Activated T-cell treated with anti-CD3 and anti-CD28 coated beads for 48 hours (primary cell): ENCODE measurements around the gene DLG2.

Experiments used
- DNase-seq: peaks from one replicate; pipeline ENCODE4 v3.0.0-alpha.2; 2020; ENCODE audit warnings: low read depth

Gene DLG2

DNA sequence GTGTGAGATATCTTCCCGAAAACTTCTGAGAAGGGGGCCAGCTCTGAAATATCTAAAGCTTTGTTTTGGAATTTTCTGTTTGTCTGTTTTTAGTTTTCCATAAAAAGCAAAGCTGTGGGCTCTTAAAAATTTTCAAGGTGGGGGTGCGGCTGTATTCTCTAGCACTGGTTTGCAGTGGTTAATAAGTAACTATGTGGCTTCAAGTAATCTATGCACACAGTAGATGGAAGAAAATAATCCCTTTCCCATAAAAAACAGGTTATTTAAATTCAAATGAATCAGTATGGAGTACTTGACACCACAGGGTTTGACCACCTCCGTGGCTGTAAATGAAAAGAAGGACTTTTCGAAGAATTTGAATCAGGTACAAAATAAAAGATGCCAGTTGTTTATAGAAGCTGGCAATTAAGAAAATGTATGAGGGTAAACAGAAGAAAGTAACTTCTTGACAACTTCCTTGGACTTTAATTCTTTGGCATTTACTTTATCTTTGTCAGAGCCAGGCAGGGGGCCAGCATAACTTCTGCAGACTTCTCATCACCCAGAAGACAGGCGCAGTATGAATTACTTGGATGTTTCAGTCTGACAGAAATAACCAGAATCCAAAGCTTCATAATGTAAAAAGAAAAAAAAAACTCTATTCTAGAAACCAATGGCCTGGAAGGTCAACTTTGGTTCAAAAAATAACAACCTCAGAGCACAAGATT, 981.0 kb downstream of the DLG2 start:
- DNase-seq = no peak

DNA sequence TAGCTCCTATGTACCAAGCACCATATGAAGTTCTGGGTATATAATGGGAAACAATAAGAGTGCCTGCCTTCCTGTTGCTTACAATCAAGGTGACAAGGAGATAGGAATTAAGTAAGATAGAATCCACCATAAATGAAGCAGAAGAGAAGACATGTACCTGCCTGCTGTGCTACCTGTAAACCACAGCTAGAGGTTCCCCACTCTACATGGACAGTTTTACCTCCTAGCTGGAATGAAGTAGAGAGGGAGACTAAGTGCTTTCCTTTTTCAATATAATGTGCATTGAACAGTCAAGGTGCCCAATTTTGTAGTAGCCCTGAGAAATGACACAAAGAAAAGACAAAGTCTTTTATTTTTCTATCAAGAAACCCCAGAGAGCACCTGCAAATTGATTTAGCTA, 984.6 kb downstream of the DLG2 start:
- DNase-seq = no peak

DNA sequence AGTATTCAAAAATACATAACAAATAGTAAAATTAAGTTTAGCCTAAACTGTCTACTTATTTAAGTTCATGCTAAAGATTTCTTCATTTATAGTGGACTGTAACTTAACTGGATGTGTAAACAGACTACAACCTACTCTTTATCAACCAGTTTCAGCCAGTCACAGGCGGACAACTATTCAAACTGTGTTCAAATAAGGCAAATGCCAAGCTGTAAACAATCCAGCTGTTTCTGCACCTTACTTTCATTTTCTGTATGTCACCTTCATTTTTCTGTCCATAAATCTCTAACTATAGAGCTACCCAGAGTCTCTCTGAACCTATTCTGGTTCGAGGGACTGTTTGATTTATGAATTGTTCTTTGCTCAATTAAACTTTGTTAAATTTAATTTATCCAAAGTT, 992.8 kb downstream of the DLG2 start:
- no peak for DNase-seq

DNA sequence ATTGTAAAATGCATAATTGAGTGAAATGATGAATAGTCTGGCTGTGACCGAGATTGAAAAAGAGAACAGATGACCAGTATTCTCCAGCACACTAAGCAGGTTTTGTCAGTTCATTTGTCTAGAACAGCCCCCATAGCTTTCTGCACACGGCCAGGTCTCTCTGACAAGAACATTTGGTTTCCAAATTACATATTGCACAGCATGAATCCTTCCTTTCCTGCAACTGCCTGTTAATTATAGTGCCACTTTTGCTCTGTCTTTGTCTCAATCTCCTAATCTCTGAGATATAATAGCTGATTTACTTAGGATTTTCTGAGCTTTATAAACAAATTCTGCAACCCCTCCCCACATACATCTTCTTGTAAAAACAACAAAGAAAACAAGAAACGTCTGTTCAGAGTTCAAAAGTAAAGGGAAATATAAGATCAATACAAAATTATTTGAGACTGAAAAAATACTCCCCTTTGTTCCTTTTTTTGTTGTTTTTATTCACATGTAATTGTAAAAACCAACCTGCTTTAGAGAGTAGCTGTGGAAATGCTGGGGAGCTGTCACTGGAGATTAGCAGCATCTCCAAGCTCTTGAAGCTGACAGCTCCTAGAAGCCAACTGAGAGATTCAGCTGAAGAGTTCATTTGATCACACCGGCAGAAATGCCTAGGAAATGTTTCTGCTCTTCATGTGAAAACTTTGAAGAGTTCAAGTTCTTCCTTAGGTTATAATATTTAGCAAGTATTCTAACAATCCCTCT, 998.1 kb downstream of the DLG2 start:
- DNase-seq = no peak

DNA sequence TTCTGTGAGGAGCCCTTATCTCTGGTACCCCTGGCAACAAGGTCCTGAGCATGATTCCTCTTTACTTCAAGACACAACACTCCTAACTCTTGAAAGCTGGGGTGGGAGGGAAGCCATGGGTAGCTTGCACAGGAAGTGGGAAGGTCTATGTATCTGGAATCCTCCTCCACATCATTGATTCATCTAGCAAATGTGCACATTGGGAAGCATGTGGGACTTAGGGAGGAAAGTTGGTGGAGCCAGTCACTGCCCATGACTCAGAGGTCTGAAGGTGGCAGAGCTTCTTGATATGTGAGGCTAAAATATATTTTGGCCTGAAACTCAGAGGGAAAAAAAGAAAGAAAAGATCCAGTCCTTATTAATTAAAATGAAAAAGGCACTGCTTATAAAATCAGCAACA, 1000.9 kb downstream of the DLG2 start:
- no peak for DNase-seq

DNA sequence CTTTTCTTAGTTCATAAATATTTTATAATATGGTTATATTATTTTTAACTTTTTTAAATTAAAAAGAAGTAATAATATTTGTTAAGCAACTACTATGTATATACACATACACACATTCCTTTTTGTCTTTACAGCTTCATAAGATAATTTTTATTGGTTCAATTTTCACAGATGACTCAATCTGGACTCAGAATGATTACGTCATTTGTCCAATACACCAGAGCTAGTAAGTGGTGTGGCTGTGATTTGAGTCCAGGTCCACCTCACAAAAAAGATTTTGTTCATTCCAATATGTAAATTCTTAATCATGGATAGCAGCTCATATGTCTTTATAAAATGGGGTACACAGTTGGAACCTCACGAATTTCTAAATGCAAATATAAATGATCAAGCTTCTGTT, 1014.5 kb downstream of the DLG2 start:
- DNase-seq = no peak

DNA sequence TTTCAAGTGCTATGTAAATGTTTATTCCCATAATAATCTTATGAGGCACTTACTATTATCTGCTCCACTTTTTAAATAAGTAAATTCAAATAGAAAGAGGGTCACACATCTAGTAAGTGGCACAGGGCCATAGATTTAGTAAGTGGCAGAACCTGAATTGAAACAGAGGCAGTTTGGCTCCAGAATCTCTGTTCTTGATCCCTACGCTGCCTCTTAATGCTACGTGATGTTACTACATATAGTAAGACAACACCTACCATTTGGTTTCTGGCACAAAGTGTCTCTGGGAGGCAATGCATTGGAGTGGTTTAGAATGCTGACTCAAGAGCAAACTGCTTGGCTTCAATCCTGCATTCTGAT, 1018.3 kb downstream of the DLG2 start:
- no peak for DNase-seq

DNA sequence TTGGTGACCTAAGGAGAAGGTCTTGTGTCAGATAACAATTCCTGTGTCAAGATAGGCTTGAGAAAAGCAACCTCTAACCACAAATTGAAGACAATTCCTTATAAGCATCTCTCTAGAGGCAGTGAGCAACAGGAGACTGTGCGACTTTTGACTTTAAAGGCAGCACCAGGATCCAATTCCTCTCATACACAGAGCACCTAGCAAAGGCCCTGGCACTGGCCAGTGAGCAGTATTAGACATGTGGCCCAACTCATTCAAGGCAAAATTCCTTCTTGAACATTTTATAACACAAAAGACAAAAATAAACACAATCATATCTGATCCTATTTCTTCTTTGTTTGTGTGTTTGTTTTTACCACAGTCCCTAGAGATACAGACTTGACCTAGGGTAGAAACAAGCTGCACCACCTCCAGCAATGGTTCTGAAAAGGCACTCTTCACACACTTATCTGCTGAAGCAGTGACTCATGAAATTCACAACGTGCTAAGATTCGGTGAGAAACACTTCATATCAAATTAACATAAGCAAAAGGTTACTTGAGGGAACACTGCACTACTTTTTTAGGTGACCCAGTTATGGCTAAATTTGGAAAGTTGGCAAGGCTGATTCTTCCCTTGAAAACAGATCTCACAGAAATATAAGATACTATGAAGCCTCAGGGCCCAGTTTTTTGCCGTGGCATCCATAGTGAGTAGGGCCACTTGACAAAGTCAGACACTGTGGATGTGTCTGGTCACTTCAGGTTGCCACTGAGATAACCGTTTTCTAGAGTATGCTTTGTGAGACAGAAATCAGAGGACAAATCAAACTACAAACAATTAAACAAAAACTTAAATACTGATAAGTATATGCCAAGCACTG, 1018.9 kb downstream of the DLG2 start:
- no peak for DNase-seq

DNA sequence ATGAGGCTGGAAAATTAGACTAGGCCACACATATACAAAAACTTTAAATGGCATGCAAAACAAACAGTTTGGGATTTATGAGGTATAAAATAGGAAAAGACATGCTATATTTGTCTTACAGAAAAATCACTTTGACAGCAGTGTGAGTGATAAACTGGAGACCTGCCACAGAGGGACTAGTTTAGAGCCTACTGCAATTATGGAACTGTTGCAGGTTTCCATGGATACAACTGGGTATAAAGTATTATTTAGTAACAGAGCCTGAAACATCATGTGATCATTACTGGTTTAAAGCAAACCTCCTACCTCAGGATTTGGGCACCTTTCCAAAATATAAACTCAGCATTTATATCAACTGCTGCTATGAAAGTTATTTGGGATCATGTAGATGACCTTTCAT, 1032.5 kb downstream of the DLG2 start:
- no peak for DNase-seq

DNA sequence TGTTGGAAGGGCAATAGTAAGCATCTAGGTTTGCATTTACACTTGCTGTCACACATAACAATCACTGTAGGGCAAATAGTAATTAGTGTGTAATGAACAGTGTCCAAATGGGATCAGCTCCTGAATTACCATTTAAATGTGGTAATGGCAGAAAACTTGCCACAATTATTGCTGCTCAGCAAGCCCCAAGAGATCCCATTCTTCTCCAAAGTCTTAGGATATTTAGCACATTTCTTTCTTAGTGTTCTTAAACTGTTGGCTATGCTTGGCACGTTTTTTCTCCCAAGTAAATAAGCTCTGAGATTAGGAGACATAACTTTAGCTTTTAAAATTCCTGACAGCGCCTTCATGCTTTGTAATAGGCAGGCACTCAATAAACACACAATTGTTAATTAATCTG, 1037.0 kb downstream of the DLG2 start:
- DNase-seq = no peak

DNA sequence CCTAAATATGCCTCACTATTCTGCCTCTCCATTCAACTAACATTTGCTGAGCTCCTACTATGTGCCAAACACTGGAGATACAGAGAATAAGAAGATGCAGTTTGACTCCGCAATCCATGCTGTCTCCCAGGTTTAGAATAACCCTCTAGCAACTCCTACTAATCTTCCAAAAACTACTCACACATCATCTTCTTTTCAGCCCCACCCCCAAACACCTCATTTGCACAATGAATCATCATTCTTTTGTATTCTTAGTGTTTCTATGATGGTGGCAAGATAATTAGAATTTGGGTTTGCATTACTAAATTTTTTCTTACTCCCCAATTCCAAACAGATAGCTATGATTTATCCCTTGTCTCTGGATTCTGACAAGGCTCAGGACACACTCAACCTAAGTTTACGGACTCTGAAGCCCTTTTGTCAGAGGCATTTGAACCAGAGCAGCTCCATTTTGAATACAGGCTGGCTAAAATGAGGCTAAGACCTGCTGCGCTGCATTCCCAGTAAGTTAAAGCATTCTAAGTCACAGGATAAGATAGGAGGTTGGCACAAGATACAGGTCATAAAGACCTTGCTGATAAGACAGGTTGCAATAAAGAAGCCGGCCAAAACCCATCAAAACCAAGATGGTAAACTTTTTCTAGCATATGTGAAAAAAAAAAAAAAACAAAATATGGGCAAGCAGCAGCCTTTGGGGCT, 1038.9 kb downstream of the DLG2 start:
- no peak for DNase-seq

DNA sequence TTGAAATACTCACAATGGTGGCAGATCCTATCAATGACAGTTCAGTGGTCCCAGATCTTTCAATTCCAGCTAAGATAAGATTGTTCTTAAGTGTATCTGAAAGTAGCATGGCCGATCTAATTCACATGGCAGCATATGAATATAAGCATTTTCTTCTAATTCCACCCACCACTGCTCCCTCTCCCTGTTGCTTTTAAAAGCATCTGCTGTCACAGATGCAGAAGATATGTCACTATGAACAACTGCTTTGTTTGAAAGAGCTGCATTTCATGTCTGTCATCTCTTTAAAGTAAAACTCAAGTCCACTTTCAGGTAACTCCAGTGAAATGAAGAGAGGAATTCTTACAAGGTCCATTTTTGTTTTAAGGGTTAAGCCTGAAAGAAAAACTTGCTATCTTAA, 1044.0 kb downstream of the DLG2 start:
- DNase-seq = no peak

DNA sequence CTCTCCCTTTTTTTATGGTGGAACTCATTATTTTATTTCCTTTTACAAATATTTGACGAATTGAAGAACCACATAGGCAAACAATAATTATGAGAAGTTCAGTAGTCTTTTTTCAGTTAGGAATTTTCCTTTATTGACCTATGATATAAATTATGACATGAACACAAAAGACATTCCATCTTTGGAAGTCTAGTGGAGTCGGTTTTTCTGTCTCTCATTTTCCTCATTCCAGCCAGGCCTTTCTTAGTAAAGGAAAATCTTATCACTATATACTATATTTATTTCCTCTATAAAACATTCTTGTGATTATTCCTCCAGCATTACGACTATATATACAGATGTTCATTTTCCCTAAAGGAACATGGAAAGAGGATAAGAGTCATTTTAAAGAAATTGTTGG, 1046.1 kb downstream of the DLG2 start:
- no peak for DNase-seq

DNA sequence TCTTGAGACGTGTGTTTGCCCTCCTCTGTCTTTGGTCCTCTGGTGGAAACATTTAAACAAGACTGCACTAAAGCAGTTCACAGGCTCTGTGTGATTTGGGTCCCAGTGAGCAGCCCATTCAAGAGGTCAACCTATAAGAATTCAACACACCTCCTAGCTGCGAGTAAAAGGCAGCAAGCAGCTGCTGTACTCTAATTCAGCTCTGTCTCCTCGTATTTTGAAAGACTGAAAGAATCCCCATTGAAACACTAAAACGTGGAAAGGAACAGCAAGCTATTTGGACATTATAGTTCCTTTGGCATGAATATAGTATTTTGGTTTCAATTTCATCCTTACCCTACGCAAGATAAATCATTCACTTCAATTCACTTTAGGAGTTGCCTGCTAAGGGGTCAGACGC, 1046.7 kb downstream of the DLG2 start:
- no peak for DNase-seq

DNA sequence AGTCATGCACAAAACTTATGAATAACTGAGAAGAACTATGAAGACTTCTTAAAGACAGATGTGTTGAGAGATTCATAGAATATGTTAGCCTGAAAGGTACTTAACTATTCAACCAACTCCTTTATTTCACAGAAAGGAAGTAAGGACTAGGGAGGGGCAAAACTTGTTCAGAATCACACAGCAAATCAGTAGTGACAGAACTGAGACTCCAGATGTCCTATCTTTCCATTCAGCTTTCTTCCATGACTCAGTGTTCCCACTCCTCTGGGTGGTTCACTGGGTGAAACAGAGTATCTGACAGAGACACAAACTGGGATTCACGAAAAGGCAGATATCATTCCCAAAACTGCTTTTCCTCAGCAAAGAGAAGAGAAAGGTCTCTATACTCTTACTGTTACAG, 1053.3 kb downstream of the DLG2 start:
- no peak for DNase-seq

DNA sequence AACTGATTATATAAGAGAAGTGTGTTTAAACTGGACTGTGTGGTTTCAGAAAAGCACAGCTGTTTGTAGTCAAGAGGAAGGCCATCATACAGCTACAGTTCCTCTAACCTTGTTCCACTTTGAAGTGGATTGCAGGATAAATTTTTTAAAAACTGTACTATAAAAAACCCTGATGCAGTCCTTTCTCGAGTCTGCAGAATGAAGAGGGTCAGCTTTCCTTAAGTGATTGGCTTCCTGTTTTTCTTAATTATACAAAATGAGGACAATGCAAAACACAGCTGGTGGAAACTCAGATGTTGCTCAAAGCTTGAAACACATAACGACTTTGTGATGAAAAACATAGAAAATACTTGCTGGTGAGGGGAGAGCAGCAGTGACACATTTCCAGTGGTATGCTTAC, 1060.5 kb downstream of the DLG2 start:
- DNase-seq = no peak

DNA sequence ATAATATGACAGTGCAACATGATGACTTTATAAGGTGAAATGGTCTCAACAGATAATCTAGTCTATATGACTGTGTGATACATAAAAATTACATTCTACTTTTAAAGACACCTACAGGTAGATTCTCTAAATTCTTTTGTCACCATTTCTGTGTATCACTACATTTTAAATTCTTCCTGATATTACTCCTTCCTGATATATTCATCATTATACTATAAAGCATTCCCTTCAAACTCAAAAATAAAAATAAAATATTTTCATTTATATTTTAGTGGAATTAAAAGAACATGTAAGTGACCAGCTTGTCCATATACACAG, 1062.3 kb downstream of the DLG2 start:
- DNase-seq = no peak

DNA sequence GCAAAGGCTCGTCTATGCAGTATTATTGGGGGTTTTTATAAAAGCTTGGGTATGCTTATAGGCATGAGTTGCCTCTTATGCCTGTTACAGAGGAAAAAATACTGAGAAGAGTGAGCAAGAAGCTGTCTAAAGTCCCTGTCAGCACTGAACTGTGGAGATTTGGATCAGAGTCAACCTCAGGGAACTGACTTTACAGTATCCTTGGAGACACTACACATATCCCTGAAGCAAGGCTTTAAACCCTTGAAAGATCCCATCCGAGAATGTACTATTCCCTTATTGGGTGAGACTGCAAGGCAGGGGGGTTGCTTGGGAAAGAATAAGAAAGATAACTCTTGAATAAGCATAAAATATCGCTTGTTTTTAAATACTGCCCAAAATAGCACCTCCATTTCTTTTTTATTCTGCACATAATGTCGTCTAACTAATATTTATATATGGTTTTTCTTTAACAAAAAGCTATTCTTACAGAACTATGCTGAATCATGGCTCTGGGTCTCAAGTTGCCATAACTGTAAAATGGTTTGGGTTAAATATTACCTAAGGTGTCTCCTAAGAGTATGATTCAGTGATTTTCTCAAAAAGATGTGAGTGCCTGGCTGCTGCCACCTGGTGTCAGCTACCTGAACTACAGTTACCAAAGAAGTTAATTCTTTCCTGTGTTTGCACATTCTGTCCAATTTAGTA, 1062.8 kb downstream of the DLG2 start:
- DNase-seq = no peak

DNA sequence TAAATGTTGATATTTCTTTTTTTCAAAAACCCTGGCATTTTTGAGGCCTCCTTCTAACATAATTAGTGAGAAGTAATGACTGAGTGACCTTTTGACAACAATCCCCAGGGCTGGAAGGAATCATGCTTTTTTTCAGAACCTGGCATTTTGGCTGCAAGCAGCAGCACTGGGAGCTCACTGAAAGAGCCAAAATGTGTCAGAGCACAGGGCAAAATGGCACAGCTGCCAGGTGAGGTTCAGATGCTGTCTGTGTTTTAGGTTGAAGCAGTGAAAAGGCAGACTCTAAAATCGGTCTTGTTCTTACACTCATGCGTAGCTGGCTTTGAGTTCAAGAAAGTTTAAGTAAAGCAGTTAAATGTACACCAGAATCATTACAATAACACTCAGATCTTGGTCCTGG, 1063.8 kb downstream of the DLG2 start:
- DNase-seq = no peak

DNA sequence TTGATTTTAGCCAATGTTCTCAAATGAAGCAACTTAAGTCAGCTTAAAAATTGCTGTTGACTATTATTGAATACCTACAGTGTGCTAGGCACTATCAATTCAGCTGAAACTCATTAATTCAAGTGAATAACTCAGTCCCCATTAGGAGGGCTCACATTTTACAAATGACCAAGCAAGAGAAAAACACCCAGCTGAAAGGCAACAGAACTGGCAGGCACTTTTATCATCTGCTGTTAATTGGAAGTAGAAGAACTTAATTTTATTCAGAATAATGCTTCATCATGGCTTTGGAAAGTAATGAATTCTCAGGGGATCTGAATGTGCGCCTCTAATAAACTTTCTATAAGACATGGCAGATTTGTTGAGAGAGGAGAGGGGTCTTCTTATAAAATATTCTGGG, 1066.9 kb downstream of the DLG2 start:
- DNase-seq = no peak

DNA sequence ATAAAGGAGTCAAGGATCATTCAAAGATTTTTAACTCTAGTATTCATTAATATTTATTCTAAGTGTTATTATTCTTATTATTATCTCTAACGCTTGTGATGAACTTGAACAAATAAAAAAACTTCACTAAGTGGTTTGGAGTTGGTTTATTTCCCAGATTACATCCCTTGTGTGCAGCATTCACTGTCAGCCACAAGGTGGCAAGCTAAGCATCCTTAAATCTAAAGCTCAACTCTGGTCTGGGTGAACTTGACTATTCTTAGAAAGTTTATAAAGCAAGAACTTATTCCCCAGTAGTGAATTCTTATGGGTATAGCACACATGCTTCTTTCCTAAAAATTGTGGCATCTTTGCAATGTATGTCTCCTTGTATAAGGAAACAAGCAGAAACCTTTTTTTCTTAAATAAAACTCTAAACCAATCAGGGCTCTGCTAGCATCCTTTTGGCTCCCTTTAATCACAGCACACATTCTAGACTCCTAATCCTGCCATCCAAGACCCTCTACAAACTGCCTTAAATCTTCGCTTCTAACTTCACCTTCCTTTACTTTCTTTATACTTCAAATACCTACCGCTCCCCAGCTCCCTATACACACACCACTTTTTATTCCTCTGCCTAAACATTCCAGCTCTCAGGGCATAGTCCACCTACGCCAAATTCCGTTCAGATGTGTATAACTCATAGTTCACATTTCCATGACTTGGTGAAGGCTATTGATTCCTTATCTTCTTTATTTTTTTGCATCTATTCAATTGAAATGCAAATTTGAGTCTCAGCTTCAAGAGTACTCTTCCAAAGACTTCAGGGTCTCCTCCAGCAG, 1068.8 kb downstream of the DLG2 start:
- no peak for DNase-seq
